Osteoblast (primary cell): ENCODE results near the gene ANO4. TPM values are rescaled to one million over a fixed set of nuclear protein-coding genes. Genes with fewer than 3 reads are reported as not detected.

Source experiments
- DNase-seq: peaks from one replicate; pipeline ENCODE4 v3.0.0; 2011; ENCODE audit warnings: low spot score, mixed read lengths; ENCODE audit not compliant: insufficient read length; ENCODE audit errors: missing footprints
- H2AFZ ChIP-seq: 2 replicates; pipeline ENCODE4 v1.6.0; 2011; ENCODE audit warnings: mild to moderate bottlenecking, low read length
- H3K27ac ChIP-seq: 2 replicates; pipeline ENCODE4 v1.5.1; 2011; ENCODE audit warnings: mild to moderate bottlenecking, low read depth, low read length, moderate library complexity
- H3K27me3 ChIP-seq: 2 replicates; pipeline ENCODE4 v1.6.0; 2012; ENCODE audit warnings: mild to moderate bottlenecking, control low read depth, inconsistent platforms, low read length, moderate library complexity; ENCODE audit not compliant: insufficient read depth
- H3K36me3 ChIP-seq: 2 replicates; pipeline ENCODE4 v1.5.1; 2011; ENCODE audit warnings: mild to moderate bottlenecking, low read length, control low read depth, moderate library complexity; ENCODE audit not compliant: insufficient read depth
- H3K4me1 ChIP-seq: 2 replicates; pipeline ENCODE4 v1.5.1; 2011; ENCODE audit warnings: mild to moderate bottlenecking, low read length, control low read depth, moderate library complexity; ENCODE audit not compliant: insufficient read depth
- H3K4me2 ChIP-seq: 2 replicates; pipeline ENCODE4 v1.6.0; 2011; ENCODE audit warnings: mild to moderate bottlenecking, low read length; ENCODE audit not compliant: insufficient read depth
- H3K4me3 ChIP-seq: fragments of 200-600 bp; sonication (generic); 3 replicates; pipeline ENCODE4 v1.5.1; 2012; ENCODE audit warnings: mild to moderate bottlenecking, low read length, inconsistent platforms; ENCODE audit not compliant: insufficient read depth
- H3K79me2 ChIP-seq: 2 replicates; pipeline ENCODE4 v1.6.0; 2012; ENCODE audit warnings: mild to moderate bottlenecking, low read length, control low read depth, inconsistent platforms; ENCODE audit not compliant: insufficient read depth
- H3K9me3 ChIP-seq: 2 replicates; pipeline ENCODE4 v1.5.1; 2011; ENCODE audit warnings: low read depth, low read length, control low read depth
- H4K20me1 ChIP-seq: 2 replicates; pipeline ENCODE4 v1.6.0; 2012; ENCODE audit warnings: mild to moderate bottlenecking, low read length, control low read depth; ENCODE audit not compliant: insufficient read depth
- CTCF ChIP-seq: IDR thresholded peaks from 2 replicates; pipeline ENCODE4 v1.5.1; 2011; ENCODE audit warnings: mild to moderate bottlenecking, low read depth, low read length, moderate library complexity; ENCODE audit errors: extremely low read depth
- total RNA-seq: library from RNA; depleted of rRNA; stranded (reverse); fragments of >200 nt; gene quantifications from 2 replicates; pipeline ENCODE4 v1.2.3, GENCODE V29; 2012

ANO4 gene
- total RNA-seq, 1 donor: not detected

DNA sequence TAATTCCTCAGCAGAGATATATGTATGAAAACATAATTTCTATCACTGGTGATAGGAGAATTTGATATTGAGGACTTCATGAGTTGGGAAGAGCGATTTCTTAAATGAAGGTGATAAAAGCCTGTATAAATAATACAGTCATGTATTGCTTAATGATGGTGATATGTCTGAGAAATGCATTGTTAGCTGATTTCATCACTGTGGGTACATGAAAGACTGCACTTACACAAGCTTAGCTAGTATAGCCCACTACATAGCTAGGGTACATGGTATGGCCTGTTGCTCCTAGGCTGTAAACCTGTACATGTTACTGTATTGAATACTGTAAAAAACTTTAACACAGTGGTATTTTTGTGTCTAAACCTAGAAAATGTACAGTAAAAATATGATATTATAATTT lies 63.4 kb downstream of the ANO4 start:
- Histone ChIP-seq H3K4me2 (no peak overlapping the region), H3K27ac (no peak overlapping the region), H3K27me3 (no peaks in the 10 kb centered on the region), H4K20me1 (no peaks in the 10 kb centered on the region), H3K79me2 (no peaks in the 10 kb centered on the region), H3K4me1 (no peaks in the 10 kb centered on the region), H2AFZ (no peak overlapping the region), H3K4me3 (no peak overlapping the region), H3K36me3 (no peaks in the 10 kb centered on the region), H3K9me3 (no peaks in the 10 kb centered on the region)
- no peak for TF ChIP-seq CTCF
- no peak for DNase-seq

- H3K4me3 ChIP-seq: no peak overlapping the region
- no peaks in the 10 kb centered on the region for H3K36me3 ChIP-seq
- no peaks in the 10 kb centered on the region for H4K20me1 ChIP-seq
- no peaks in the 10 kb centered on the region for H3K27me3 ChIP-seq
- H3K4me1 ChIP-seq: no peaks in the 10 kb centered on the region
- TF ChIP-seq CTCF: no peak
- DNase-seq: no peak
- no peaks in the 10 kb centered on the region for H3K9me3 ChIP-seq
- H3K4me2 ChIP-seq: no peak overlapping the region
- no peaks in the 10 kb centered on the region for H3K79me2 ChIP-seq
- no peak overlapping the region for H3K27ac ChIP-seq
- no peak overlapping the region for H2AFZ ChIP-seq
Measured at GRCh38 chr12:100858656-100859055, 64.1 kb downstream of the ANO4 start.

GRCh38 chr12:100859063-100859627 lies 64.6 kb downstream of the ANO4 start:
- no peak overlapping the region for H3K27ac ChIP-seq
- TF ChIP-seq CTCF: no peak
- no peak overlapping the region for H2AFZ ChIP-seq
- no peaks in the 10 kb centered on the region for H4K20me1 ChIP-seq
- no peaks in the 10 kb centered on the region for H3K36me3 ChIP-seq
- no peaks in the 10 kb centered on the region for H3K27me3 ChIP-seq
- no peaks in the 10 kb centered on the region for H3K4me1 ChIP-seq
- no peak overlapping the region for H3K4me3 ChIP-seq
- DNase-seq: no peak
- no peaks in the 10 kb centered on the region for H3K9me3 ChIP-seq
- H3K79me2 ChIP-seq: no peaks in the 10 kb centered on the region
- H3K4me2 ChIP-seq: no peak overlapping the region

GRCh38 chr12:100860611-100861010 lies 66.0 kb downstream of the ANO4 start:
- no peak overlapping the region for H3K27ac ChIP-seq
- no peak overlapping the region for H3K4me3 ChIP-seq
- no peaks in the 10 kb centered on the region for H3K79me2 ChIP-seq
- no peaks in the 10 kb centered on the region for H3K4me1 ChIP-seq
- no peaks in the 10 kb centered on the region for H3K9me3 ChIP-seq
- H3K27me3 ChIP-seq: no peaks in the 10 kb centered on the region
- no peaks in the 10 kb centered on the region for H3K36me3 ChIP-seq
- peak; percentile 3 for DNase-seq
- no peak overlapping the region for H3K4me2 ChIP-seq
- TF ChIP-seq CTCF: no peak
- H2AFZ ChIP-seq: no peak overlapping the region
- H4K20me1 ChIP-seq: no peaks in the 10 kb centered on the region
